ENCODE data around the gene GDF10.

GRCh38 chr10:47310090-47310505 is 10.1 kb downstream of the GDF10 start:
- no peak for TF ChIP-seq CTCF (IDR thresholded peaks at IDR 0.05)
- TF ChIP-seq ZFX (IDR thresholded peaks at IDR 0.05; ENCODE audit: borderline replicate concordance): no peak
